ENCODE data around the gene AK5. TPM values are rescaled to one million over a fixed set of nuclear protein-coding genes. Genes with fewer than 3 reads are reported as not detected.

The AK5 gene
- total RNA-seq, 2 donors from 2014 or later = 2.2 to 2.8 TPM

DNA sequence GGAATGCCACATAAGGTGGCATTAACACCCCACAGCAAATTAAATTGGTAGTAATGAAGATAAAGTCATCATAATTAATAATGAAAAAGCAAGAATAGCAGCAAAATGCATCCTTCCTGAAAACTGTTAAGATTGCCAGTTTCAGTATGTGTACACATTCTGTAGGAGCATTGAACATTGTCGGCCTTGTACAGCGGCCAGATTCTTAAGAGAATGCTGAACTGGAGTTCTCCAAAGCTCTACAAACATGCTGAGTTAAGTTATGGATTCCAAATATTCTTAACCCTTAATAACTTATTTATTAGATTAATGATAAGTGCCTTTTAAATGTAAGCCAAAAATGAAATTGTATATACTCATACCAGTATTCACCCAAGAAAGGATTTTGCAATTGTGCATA is 189.9 kb downstream of the AK5 start:
- no peak overlapping the region for H3K27ac ChIP-seq
- TF ChIP-seq, protein P1, sequence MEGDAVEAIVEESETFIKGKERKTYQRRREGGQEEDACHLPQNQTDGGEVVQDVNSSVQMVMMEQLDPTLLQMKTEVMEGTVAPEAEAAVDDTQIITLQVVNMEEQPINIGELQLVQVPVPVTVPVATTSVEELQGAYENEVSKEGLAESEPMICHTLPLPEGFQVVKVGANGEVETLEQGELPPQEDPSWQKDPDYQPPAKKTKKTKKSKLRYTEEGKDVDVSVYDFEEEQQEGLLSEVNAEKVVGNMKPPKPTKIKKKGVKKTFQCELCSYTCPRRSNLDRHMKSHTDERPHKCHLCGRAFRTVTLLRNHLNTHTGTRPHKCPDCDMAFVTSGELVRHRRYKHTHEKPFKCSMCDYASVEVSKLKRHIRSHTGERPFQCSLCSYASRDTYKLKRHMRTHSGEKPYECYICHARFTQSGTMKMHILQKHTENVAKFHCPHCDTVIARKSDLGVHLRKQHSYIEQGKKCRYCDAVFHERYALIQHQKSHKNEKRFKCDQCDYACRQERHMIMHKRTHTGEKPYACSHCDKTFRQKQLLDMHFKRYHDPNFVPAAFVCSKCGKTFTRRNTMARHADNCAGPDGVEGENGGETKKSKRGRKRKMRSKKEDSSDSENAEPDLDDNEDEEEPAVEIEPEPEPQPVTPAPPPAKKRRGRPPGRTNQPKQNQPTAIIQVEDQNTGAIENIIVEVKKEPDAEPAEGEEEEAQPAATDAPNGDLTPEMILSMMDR (IDR thresholded peaks at IDR 0.05) = no peak
- H3K9me3 ChIP-seq = no peaks in the 10 kb centered on the region
- no peak overlapping the region for H3K4me3 ChIP-seq
- H3K27me3 ChIP-seq = no peaks in the 10 kb centered on the region
- no peaks in the 10 kb centered on the region for H3K4me1 ChIP-seq
- no peak for DNase-seq (ENCODE audit: low spot score)
- no peaks in the 10 kb centered on the region for H3K36me3 ChIP-seq

DNA sequence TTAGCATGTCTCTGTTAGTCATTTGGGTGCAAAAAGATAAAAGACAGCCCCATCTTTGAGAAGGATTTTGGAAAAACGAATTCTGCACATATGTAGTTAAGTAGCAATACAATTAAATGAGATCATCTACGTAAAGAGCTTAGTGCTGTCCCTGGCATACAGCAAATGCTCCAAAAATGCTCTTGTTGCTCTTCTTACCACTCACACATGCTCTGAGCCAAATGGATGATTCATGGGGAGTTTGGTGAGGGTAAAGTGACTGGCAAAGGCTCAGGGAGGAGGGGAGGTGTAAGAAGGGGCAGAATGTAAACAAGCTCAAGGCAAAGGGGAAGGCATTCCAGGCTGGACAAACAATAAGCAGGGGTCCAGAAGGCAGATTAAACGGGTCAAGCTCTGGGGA is 191.9 kb downstream of the AK5 start:
- Histone ChIP-seq H3K27ac (no peak overlapping the region), H3K36me3 (no peaks in the 10 kb centered on the region), H3K4me1 (no peaks in the 10 kb centered on the region), H3K4me3 (no peak overlapping the region), H3K9me3 (no peaks in the 10 kb centered on the region), H3K27me3 (no peaks in the 10 kb centered on the region)
- DNase-seq (ENCODE audit: low spot score) = no peak
- TF ChIP-seq, protein P1 (IDR thresholded peaks at IDR 0.05) = no peak

DNA sequence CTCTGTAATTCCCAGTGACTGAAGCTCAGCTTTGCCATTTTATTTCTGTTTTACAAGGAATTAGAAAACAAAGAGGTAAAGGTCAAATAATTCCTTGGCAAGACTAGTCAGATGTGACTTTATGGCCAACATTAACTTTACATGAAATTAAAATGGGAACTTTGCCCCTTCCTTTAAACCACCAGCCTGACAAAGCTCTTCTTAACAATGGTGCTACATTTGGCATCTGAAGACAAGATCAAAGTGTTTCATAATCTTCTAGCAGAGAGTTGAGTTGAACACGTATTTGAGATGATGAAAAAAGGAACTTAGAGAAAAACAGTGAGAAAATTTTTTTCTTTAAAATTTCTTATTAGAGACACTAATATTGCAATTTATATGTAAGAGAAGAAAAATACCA is 193.8 kb downstream of the AK5 start:
- Histone ChIP-seq H3K4me3 (no peak overlapping the region), H3K27ac (no peak overlapping the region), H3K27me3 (no peaks in the 10 kb centered on the region), H3K4me1 (no peaks in the 10 kb centered on the region), H3K9me3 (no peaks in the 10 kb centered on the region), H3K36me3 (no peaks in the 10 kb centered on the region)
- TF ChIP-seq, protein P1 (IDR thresholded peaks at IDR 0.05) = no peak
- DNase-seq (ENCODE audit: low spot score) = no peak

DNA sequence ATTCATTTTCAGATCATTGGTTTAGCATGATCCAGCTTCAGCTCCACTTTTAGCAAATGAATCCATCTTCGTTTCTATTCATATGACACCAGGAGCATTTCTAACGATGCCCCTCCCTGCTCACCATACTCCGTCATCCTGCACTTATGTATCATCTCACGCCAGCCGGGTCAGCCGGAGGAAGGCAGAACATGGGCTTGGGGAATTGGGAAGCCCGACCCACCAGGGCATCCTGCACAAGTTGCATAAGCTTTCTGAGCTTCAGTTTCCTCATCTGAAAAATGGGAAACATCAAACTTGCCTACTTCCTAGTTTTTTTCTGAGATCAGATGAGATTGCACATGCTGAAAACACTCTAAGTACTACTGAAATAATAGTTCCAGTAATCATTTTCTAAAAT is 194.7 kb downstream of the AK5 start:
- H3K4me3 ChIP-seq = no peak overlapping the region
- no peaks in the 10 kb centered on the region for H3K36me3 ChIP-seq
- H3K4me1 ChIP-seq = no peaks in the 10 kb centered on the region
- H3K27ac ChIP-seq = no peak overlapping the region
- DNase-seq (ENCODE audit: low spot score) = no peak
- TF ChIP-seq, protein P1 (IDR thresholded peaks at IDR 0.05) = no peak
- H3K27me3 ChIP-seq = no peaks in the 10 kb centered on the region
- H3K9me3 ChIP-seq = no peaks in the 10 kb centered on the region

DNA sequence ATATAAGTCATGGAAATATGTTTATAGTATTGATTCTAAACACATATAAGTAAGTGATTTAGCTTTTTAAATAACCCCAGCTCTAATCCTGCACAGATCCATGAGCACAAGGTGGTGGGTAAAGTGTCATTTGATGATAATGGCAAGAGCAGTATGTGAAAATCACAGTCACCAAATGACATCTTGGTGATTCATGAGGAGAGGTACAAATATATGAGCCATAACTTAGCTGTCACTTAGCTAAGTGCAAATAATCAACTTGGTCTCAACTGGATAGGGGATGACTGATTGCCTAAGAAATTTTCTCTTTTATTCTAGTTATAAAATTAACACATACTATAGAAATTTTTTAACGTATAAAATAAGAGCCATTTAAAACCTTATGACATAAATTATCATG is 202.5 kb downstream of the AK5 start:
- H3K27me3 ChIP-seq = no peaks in the 10 kb centered on the region
- no peak for DNase-seq (ENCODE audit: low spot score)
- H3K27ac ChIP-seq = no peak overlapping the region
- H3K36me3 ChIP-seq = no peaks in the 10 kb centered on the region
- TF ChIP-seq, protein P1 (IDR thresholded peaks at IDR 0.05) = no peak
- H3K9me3 ChIP-seq = no peaks in the 10 kb centered on the region
- H3K4me1 ChIP-seq = no peaks in the 10 kb centered on the region
- H3K4me3 ChIP-seq = no peak overlapping the region

DNA sequence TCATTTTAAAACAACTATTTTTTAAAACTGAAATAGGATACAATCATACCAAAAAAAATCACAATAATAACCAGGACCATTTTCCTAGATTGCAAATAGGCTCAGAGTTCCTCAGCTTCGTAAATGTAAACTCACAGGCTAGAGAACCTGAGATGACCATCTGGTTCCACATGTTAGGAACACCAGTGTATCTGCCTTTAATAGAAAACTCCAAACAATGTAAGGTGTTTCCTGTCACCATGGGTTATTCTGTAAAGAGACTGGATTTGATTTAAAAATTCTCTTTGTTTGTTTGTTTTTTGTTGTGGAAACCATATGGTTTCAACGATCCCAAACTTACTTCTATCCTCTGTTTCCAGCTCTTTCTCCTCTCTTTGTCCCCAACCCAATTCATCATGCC is 203.1 kb downstream of the AK5 start:
- no peak overlapping the region for H3K4me3 ChIP-seq
- no peaks in the 10 kb centered on the region for H3K36me3 ChIP-seq
- no peak overlapping the region for H3K27ac ChIP-seq
- TF ChIP-seq, protein P1 (IDR thresholded peaks at IDR 0.05) = no peak
- no peaks in the 10 kb centered on the region for H3K27me3 ChIP-seq
- no peaks in the 10 kb centered on the region for H3K9me3 ChIP-seq
- DNase-seq (ENCODE audit: low spot score) = no peak
- no peaks in the 10 kb centered on the region for H3K4me1 ChIP-seq

Measured in right atrium auricular region (tissue), 2 donors.